Astrocyte of the cerebellum (primary cell): ENCODE results near the gene STK40.
A peak's percentile ranks its signal among the peaks of the same experiment; 100 is the strongest.

Experiments used
- DNase-seq: peaks from one replicate; pipeline ENCODE4 v3.0.0-alpha.2; 2011; ENCODE audit warnings: low read depth
- H3K4me3 ChIP-seq: 2 replicates; pipeline ENCODE4 v1.5.1; 2011; ENCODE audit warnings: mild to moderate bottlenecking, low read depth, low read length, moderate library complexity
- in situ Hi-C: cut with HindIII; loops from 2 replicates; pipeline ENCODE4 v1.10.0; 2017; ENCODE audit warnings: low sequenced_read_pairs
- TF ChIP-seq, protein P1 (sequence below): IDR thresholded peaks from 2 replicates; pipeline ENCODE4 v1.5.1; 2012; ENCODE audit warnings: low read length, low read depth, moderate library complexity, mild to moderate bottlenecking; ENCODE audit errors: missing control alignments

The STK40 gene

DNA sequence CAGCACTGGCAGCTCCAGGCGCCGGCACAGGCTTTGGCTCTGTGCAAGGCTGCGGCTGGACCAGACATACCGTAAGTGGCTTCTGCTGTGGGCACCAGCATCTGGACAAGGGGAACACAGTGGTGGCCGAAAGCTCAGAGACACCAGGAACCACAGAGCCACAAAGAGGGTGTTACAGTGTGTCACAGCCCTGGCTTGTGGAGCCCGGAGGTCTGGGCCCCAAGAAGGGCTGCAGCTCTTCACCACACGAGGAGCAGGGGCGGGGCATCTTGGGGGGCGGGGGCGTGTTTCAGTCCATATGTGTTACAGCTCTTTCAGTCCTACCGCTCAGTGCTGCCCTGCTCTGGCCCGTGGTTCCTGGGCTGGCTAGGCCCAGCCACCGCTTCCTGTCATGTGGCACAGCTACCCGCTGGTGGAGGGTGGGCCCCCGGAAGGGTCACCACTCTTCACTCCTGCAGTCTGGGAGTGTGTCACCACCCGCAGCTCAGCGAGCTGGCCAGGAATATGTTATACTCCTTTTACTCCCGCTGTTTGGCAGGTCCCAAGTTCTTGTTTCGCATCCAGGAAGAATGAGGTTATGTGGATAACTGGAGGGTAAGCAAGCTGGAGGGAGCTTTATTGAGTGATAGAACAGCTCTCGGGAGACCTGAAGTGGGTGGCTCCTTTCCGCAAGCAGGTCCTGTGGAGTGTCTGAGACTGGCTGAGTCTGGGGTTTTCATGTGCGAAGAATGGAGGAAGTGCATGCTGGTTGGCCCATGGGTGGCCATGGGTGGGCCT, 15.3 kb upstream of the STK40 start:
- DNase-seq = no peak
- in situ Hi-C loops = no loop called here
- TF ChIP-seq, protein P1, sequence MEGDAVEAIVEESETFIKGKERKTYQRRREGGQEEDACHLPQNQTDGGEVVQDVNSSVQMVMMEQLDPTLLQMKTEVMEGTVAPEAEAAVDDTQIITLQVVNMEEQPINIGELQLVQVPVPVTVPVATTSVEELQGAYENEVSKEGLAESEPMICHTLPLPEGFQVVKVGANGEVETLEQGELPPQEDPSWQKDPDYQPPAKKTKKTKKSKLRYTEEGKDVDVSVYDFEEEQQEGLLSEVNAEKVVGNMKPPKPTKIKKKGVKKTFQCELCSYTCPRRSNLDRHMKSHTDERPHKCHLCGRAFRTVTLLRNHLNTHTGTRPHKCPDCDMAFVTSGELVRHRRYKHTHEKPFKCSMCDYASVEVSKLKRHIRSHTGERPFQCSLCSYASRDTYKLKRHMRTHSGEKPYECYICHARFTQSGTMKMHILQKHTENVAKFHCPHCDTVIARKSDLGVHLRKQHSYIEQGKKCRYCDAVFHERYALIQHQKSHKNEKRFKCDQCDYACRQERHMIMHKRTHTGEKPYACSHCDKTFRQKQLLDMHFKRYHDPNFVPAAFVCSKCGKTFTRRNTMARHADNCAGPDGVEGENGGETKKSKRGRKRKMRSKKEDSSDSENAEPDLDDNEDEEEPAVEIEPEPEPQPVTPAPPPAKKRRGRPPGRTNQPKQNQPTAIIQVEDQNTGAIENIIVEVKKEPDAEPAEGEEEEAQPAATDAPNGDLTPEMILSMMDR = no peak
- H3K4me3 ChIP-seq = no peak overlapping the region

DNA sequence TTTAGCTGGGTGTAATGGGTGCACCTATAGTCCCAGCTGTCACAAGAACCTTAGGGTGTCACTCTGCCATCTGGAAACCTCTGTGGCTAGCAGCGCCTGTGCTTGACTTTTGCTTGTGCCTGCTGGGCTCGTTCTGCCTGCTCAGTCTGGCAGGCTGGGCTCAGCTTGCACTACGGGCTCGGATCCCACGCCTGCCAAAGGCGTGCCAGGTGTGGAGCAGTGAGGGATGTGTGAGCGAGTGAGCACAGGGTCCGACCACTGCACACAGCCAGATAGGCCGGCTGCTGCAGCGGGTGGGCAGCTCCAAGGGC, 14.7 kb upstream of the STK40 start:
- in situ Hi-C loops = no loop called here
- H3K4me3 ChIP-seq = no peak overlapping the region
- DNase-seq = no peak
- TF ChIP-seq, protein P1 = no peak

DNA sequence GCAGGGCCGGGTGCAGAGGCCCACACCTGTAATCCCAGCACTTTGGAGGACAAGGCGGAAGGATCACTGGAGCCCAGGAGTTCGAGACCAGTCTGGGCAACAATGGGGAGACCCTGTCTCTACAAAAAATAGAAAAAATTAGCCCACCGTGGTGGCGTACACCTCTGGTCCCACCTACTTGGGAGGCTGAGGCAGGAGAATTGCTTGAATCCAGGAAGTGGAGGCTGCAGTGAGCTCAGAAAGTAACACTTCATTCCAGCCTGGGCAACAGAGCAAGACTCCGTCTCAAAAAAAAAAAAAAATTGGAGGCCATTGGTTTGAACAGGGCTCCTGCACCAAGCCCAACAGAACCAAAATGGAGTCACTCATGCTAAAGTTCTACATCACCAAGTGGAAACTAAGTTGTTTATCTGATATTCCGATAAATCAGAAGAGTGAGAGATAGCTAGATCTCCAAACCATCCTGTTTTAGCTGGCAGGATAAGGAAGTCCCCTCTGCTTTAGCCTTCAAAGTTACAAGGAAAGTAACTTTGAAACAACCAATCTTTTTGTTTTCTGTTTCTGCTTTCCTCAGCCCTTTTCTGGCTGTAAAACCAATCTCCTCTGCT, 12.8 kb upstream of the STK40 start:
- TF ChIP-seq, protein P1 = no peak
- no peak for DNase-seq
- no peak overlapping the region for H3K4me3 ChIP-seq
- in situ Hi-C loops = no loop called here

DNA sequence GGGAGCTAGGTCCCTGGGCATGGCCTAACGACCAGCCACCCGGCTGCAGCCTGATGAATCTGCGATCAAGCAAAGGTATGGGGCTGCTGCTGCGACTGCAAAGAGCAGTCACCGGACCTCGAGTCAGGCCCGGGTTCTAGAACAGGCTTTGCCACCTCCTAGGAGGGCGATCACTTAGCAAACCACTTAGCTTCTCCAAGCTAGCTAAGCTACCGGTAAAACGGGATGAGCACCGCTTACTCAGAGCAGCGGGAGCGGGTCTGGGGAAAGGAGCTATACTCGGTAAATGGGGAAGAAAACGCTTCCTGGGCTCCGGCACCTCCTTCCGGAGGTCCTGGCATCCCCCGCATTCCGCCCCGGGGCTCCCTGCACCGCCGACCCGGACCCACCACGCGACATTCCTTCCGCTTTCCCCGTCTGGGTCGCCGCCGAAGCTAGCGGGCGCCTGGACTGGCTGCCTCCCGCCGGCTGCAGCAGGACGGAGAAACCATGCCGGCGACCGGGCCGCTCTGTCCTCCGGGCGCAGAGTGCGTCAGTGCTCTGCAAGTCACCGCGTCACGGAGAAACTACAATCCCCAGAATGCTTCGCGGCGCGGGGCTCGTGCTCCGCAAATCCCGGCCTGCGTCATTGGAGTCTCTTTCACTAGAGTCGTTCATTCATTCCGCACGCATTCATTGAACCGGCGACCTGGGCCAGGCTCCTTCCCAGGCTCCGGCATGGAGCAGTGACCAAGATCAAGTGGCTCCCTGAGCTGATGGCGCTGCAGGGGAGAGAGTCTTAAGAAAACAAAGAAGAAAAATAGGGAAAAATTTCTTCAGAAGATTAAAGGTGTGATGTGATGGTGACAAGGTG, 11.9 kb upstream of the STK40 start, which contains the start of gene LSM10:
Gene LSM10 (minus strand): TSS at position 531 of the 853 bp plus-strand sequence. CDS start 3,779 bp downstream, outside the sequence.
- DNase-seq = peak; percentile 76
- TF ChIP-seq, protein P1 = no peak
- in situ Hi-C loops = no loop called here
- H3K4me3 ChIP-seq = peak within 1 kb of the TSS; percentile 89

DNA sequence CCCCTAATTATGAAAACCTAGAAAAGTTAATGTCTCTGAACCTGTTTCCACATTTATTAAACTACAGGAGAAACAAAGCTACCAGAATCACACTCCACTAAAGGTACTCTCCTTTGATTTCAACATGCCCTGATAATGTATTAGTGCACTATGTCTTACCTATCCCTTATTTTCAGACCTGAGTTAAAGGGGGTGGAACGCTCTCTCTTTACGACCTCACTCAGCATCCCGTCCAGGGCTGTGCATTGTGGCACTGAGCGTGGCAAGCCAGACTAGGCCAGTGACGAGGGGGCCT, 11.3 kb upstream of the STK40 start:
- no peak for DNase-seq
- in situ Hi-C loops = no loop called here
- TF ChIP-seq, protein P1 = no peak
- peak overlapping the region; percentile 89 for H3K4me3 ChIP-seq

DNA sequence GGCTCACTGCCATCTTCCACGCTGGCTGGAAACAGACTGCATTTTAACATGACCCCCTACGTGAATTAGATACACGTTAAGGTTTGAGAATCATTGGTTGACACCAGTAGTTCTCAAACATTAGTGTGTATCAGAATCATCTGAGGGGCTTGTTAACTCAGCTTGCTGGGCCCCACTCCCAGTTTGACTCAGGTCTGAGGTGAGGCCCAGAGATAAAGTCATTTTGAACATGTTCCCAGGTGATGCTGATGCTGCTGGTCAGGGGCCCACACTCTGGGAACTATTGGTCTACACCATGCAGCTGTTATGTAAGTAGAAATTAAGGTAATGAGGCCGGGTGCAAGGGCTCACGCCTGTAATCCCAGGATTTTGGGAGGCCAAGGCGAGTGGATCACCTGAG, 10.6 kb upstream of the STK40 start:
- TF ChIP-seq, protein P1 = no peak
- DNase-seq = no peak
- in situ Hi-C loops = no loop called here
- H3K4me3 ChIP-seq = no peak overlapping the region
